Left hindlimb (tissue), 1 donor: Measurements from ENCODE around the gene RFK.
"Not testable (repeated sequence)": the region's sequence is repeated elsewhere in the genome, so short reads cannot be mapped to it uniquely, and the experiment has no call there.

Experiments used
- DNase-seq: peaks from one replicate; pipeline ENCODE4 v3.0.0-alpha.2; 2018

The RFK gene

GRCh38 chr9:76394195-76394959 lies at the start of gene RFK:
Gene RFK, minus strand, starts transcription at chr9:76394426. Its CDS starts 255 bp downstream, at chr9:76394171.
- peak; percentile 98 for DNase-seq

- DNase-seq, result no peak
Measured at GRCh38 chr9:76443887-76444286, 49.7 kb upstream of the RFK start.

- no peak for DNase-seq
Measured at GRCh38 chr9:76441551-76442322, 47.5 kb upstream of the RFK start.

GRCh38 chr9:76438841-76439588 lies 44.8 kb upstream of the RFK start:
- no peak for DNase-seq

- DNase-seq, result not testable (repeated sequence)
Measured at GRCh38 chr9:76437017-76437699, 42.9 kb upstream of the RFK start.

- not testable (repeated sequence) for DNase-seq
Measured at GRCh38 chr9:76434897-76435296, 40.7 kb upstream of the RFK start.

GRCh38 chr9:76433836-76434235 lies 39.6 kb upstream of the RFK start:
- no peak for DNase-seq

GRCh38 chr9:76433406-76433805 lies 39.2 kb upstream of the RFK start:
- DNase-seq, result no peak

- DNase-seq, result no peak
Measured at GRCh38 chr9:76431601-76432000, 37.4 kb upstream of the RFK start.

- no peak for DNase-seq
Measured at GRCh38 chr9:76426807-76427419, 32.7 kb upstream of the RFK start.

GRCh38 chr9:76425677-76426453 lies 31.6 kb upstream of the RFK start:
- no peak for DNase-seq

GRCh38 chr9:76424491-76424890 lies 30.3 kb upstream of the RFK start:
- no peak for DNase-seq

GRCh38 chr9:76423216-76424177 lies 29.3 kb upstream of the RFK start:
- DNase-seq, result no peak

GRCh38 chr9:76419782-76420380 lies 25.7 kb upstream of the RFK start:
- no peak for DNase-seq

- no peak for DNase-seq
Measured at GRCh38 chr9:76417394-76417793, 23.2 kb upstream of the RFK start.

- DNase-seq, result no peak
Measured at GRCh38 chr9:76415731-76416130, 21.5 kb upstream of the RFK start.

GRCh38 chr9:76415154-76415553 lies 20.9 kb upstream of the RFK start:
- DNase-seq, result no peak

- DNase-seq, result no peak
Measured at GRCh38 chr9:76414661-76415060, 20.4 kb upstream of the RFK start.

GRCh38 chr9:76413658-76414057 lies 19.4 kb upstream of the RFK start:
- DNase-seq, result no peak

GRCh38 chr9:76412638-76413037 lies 18.4 kb upstream of the RFK start:
- DNase-seq, result no peak
